ENCODE measurements around the gene SULF2.

- TF ChIP-seq POLR2A (conservative IDR thresholded peaks at IDR 0.05): no peak
- TF ChIP-seq MED1 (CRISPR knock-in tag; IDR thresholded peaks at IDR 0.05; ENCODE audit: borderline replicate concordance): no peak
- no peak for TF ChIP-seq SMAD3 (CRISPR knock-in tag; conservative IDR thresholded peaks at IDR 0.05)
- TF ChIP-seq, protein P1, sequence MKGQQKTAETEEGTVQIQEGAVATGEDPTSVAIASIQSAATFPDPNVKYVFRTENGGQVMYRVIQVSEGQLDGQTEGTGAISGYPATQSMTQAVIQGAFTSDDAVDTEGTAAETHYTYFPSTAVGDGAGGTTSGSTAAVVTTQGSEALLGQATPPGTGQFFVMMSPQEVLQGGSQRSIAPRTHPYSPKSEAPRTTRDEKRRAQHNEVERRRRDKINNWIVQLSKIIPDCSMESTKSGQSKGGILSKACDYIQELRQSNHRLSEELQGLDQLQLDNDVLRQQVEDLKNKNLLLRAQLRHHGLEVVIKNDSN (CRISPR knock-in tag; IDR thresholded peaks at IDR 0.05): no peak
- no peak for TF ChIP-seq ZEB2 (IDR thresholded peaks at IDR 0.05)
- TF ChIP-seq ERF (CRISPR knock-in tag; IDR thresholded peaks at IDR 0.05): no peak
- TF ChIP-seq NBN (IDR thresholded peaks at IDR 0.05; ENCODE audit: low read depth): no peak
- TF ChIP-seq, protein P2, sequence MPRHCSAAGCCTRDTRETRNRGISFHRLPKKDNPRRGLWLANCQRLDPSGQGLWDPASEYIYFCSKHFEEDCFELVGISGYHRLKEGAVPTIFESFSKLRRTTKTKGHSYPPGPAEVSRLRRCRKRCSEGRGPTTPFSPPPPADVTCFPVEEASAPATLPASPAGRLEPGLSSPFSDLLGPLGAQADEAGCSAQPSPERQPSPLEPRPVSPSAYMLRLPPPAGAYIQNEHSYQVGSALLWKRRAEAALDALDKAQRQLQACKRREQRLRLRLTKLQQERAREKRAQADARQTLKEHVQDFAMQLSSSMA (CRISPR knock-in tag; IDR thresholded peaks at IDR 0.05): no peak
Measured at GRCh38 chr20:47791084-47791599, 5.9 kb upstream of the SULF2 start.
